ENCODE data around the gene MSH5.
"Not testable (repeated sequence)": the region's sequence is repeated elsewhere in the genome, so short reads cannot be mapped to it uniquely, and the experiment has no call there.

Gene MSH5

GRCh38 chr6:31784098-31784925 is 44.5 kb downstream of the MSH5 start:
- H3K27ac ChIP-seq (ENCODE audit: low read length) = no peak overlapping the region
- H3K4me1 ChIP-seq (ENCODE audit: control insufficient read depth in 1 of 2, insufficient read depth in 2 of 2, low read length in 2 of 2) = no peaks in the 10 kb centered on the region
- H3K9me3 ChIP-seq (ENCODE audit: control insufficient read depth in 1 of 2, low read length in 2 of 2) = no peaks in the 10 kb centered on the region
- no peak overlapping the region for H3K4me3 ChIP-seq (ENCODE audit: low read depth in 1 of 2, low read length in 2 of 2)
- H3K36me3 ChIP-seq (ENCODE audit: control insufficient read depth in 1 of 2, insufficient read depth in 2 of 2, low read length in 2 of 2) = peaks cover 32 to 62% of the 10 kb centered on the region in 2 donors
- no peaks in the 10 kb centered on the region for H3K27me3 ChIP-seq (ENCODE audit: low read depth, low read length)

GRCh38 chr6:31785475-31785874 is 45.7 kb downstream of the MSH5 start:
- Histone ChIP-seq H3K27me3 (ENCODE audit: low read depth, low read length) (no peaks in the 10 kb centered on the region), H3K27ac (ENCODE audit: low read length) (no peak overlapping the region), H3K4me1 (ENCODE audit: control insufficient read depth in 1 of 2, insufficient read depth in 2 of 2, low read length in 2 of 2) (no peaks in the 10 kb centered on the region), H3K4me3 (ENCODE audit: low read depth in 1 of 2, low read length in 2 of 2) (no peak overlapping the region), H3K36me3 (ENCODE audit: control insufficient read depth in 1 of 2, insufficient read depth in 2 of 2, low read length in 2 of 2) (peaks cover 30 to 53% of the 10 kb centered on the region in 2 donors), H3K9me3 (ENCODE audit: control insufficient read depth in 1 of 2, low read length in 2 of 2) (no peaks in the 10 kb centered on the region)

- Histone ChIP-seq H3K4me3 (ENCODE audit: low read depth in 1 of 2, low read length in 2 of 2) (no peak overlapping the region), H3K27me3 (ENCODE audit: low read depth, low read length) (no peaks in the 10 kb centered on the region), H3K27ac (ENCODE audit: low read length) (no peak overlapping the region), H3K36me3 (ENCODE audit: control insufficient read depth in 1 of 2, insufficient read depth in 2 of 2, low read length in 2 of 2) (peaks cover 7 to 30% of the 10 kb centered on the region in 2 donors), H3K9me3 (ENCODE audit: control insufficient read depth in 1 of 2, low read length in 2 of 2) (no peaks in the 10 kb centered on the region), H3K4me1 (ENCODE audit: control insufficient read depth in 1 of 2, insufficient read depth in 2 of 2, low read length in 2 of 2) (peaks cover 0 to 10% of the 10 kb centered on the region in 2 donors)
Measured at GRCh38 chr6:31791324-31792089, 51.7 kb downstream of the MSH5 start.

- H3K36me3 ChIP-seq (ENCODE audit: control insufficient read depth in 1 of 2, insufficient read depth in 2 of 2, low read length in 2 of 2) = peaks cover 7 to 30% of the 10 kb centered on the region in 2 donors
- H3K4me3 ChIP-seq (ENCODE audit: low read depth in 1 of 2, low read length in 2 of 2) = no peak overlapping the region
- no peaks in the 10 kb centered on the region for H3K27me3 ChIP-seq (ENCODE audit: low read depth, low read length)
- H3K27ac ChIP-seq (ENCODE audit: low read length) = no peak overlapping the region
- peaks cover 0 to 10% of the 10 kb centered on the region in 2 donors for H3K4me1 ChIP-seq (ENCODE audit: control insufficient read depth in 1 of 2, insufficient read depth in 2 of 2, low read length in 2 of 2)
- H3K9me3 ChIP-seq (ENCODE audit: control insufficient read depth in 1 of 2, low read length in 2 of 2) = no peaks in the 10 kb centered on the region
Measured at GRCh38 chr6:31792090-31792374, 52.2 kb downstream of the MSH5 start.

GRCh38 chr6:31792761-31793171 is 53.0 kb downstream of the MSH5 start:
- H3K36me3 ChIP-seq (ENCODE audit: control insufficient read depth in 1 of 2, insufficient read depth in 2 of 2, low read length in 2 of 2) = peaks cover 7 to 30% of the 10 kb centered on the region in 2 donors
- no peaks in the 10 kb centered on the region for H3K27me3 ChIP-seq (ENCODE audit: low read depth, low read length)
- H3K27ac ChIP-seq (ENCODE audit: low read length) = no peak overlapping the region
- no peaks in the 10 kb centered on the region for H3K9me3 ChIP-seq (ENCODE audit: control insufficient read depth in 1 of 2, low read length in 2 of 2)
- no peak overlapping the region for H3K4me3 ChIP-seq (ENCODE audit: low read depth in 1 of 2, low read length in 2 of 2)
- peaks cover 0 to 10% of the 10 kb centered on the region in 2 donors for H3K4me1 ChIP-seq (ENCODE audit: control insufficient read depth in 1 of 2, insufficient read depth in 2 of 2, low read length in 2 of 2)

- H3K27me3 ChIP-seq (ENCODE audit: low read depth, low read length); H3K4me3 ChIP-seq (ENCODE audit: low read depth in 1 of 2, low read length in 2 of 2); H3K9me3 ChIP-seq (ENCODE audit: control insufficient read depth in 1 of 2, low read length in 2 of 2); H3K4me1 ChIP-seq (ENCODE audit: control insufficient read depth in 1 of 2, insufficient read depth in 2 of 2, low read length in 2 of 2): not testable (repeated sequence)
- H3K27ac ChIP-seq (ENCODE audit: low read length) = peak overlapping the region; percentile 97
- peaks cover 7 to 25% of the 10 kb centered on the region in 2 donors for H3K36me3 ChIP-seq (ENCODE audit: control insufficient read depth in 1 of 2, insufficient read depth in 2 of 2, low read length in 2 of 2)
Measured at GRCh38 chr6:31793927-31794245, 54.1 kb downstream of the MSH5 start.

- H3K4me3 ChIP-seq (ENCODE audit: low read depth in 1 of 2, low read length in 2 of 2) = peak overlapping the region; percentile 68 to 94
- H3K9me3 ChIP-seq (ENCODE audit: control insufficient read depth in 1 of 2, low read length in 2 of 2) = no peaks in the 10 kb centered on the region
- no peaks in the 10 kb centered on the region for H3K27me3 ChIP-seq (ENCODE audit: low read depth, low read length)
- H3K27ac ChIP-seq (ENCODE audit: low read length) = peak overlapping the region; percentile 97
- peaks cover 0 to 10% of the 10 kb centered on the region in 2 donors for H3K4me1 ChIP-seq (ENCODE audit: control insufficient read depth in 1 of 2, insufficient read depth in 2 of 2, low read length in 2 of 2)
- peaks cover 5 to 23% of the 10 kb centered on the region in 2 donors for H3K36me3 ChIP-seq (ENCODE audit: control insufficient read depth in 1 of 2, insufficient read depth in 2 of 2, low read length in 2 of 2)
Measured at GRCh38 chr6:31794294-31794865, 54.6 kb downstream of the MSH5 start.

- no peaks in the 10 kb centered on the region for H3K9me3 ChIP-seq (ENCODE audit: control insufficient read depth in 1 of 2, low read length in 2 of 2)
- H3K36me3 ChIP-seq (ENCODE audit: control insufficient read depth in 1 of 2, insufficient read depth in 2 of 2, low read length in 2 of 2) = peaks cover 4 to 20% of the 10 kb centered on the region in 2 donors
- peak overlapping the region; percentile 97 for H3K27ac ChIP-seq (ENCODE audit: low read length)
- peaks cover 0 to 10% of the 10 kb centered on the region in 2 donors for H3K4me1 ChIP-seq (ENCODE audit: control insufficient read depth in 1 of 2, insufficient read depth in 2 of 2, low read length in 2 of 2)
- no peaks in the 10 kb centered on the region for H3K27me3 ChIP-seq (ENCODE audit: low read depth, low read length)
- H3K4me3 ChIP-seq (ENCODE audit: low read depth in 1 of 2, low read length in 2 of 2) = peak overlapping the region; percentile 68 to 94
Measured at GRCh38 chr6:31794866-31795615, 55.2 kb downstream of the MSH5 start.

GRCh38 chr6:31795616-31796298 is 56.0 kb downstream of the MSH5 start, which contains the start of gene VARS1:
VARS1 (minus strand) TSS chr6:31795752; CDS start chr6:31795217, 535 bp downstream.
- no peaks in the 10 kb centered on the region for H3K27me3 ChIP-seq (ENCODE audit: low read depth, low read length)
- peak within 1 kb of the TSS; percentile 97 for H3K27ac ChIP-seq (ENCODE audit: low read length)
- H3K4me3 ChIP-seq (ENCODE audit: low read depth in 1 of 2, low read length in 2 of 2) = peak within 1 kb of the TSS; percentile 68 to 94
- peaks cover 4 to 20% of the 10 kb centered on the region in 2 donors for H3K36me3 ChIP-seq (ENCODE audit: control insufficient read depth in 1 of 2, insufficient read depth in 2 of 2, low read length in 2 of 2)
- no peaks in the 10 kb centered on the region for H3K9me3 ChIP-seq (ENCODE audit: control insufficient read depth in 1 of 2, low read length in 2 of 2)
- H3K4me1 ChIP-seq (ENCODE audit: control insufficient read depth in 1 of 2, insufficient read depth in 2 of 2, low read length in 2 of 2) = peaks cover 0 to 10% of the 10 kb centered on the region in 2 donors

GRCh38 chr6:31796993-31797385 is 57.2 kb downstream of the MSH5 start:
- Histone ChIP-seq H3K4me3 (ENCODE audit: low read depth in 1 of 2, low read length in 2 of 2) (no peak overlapping the region), H3K27ac (ENCODE audit: low read length) (no peak overlapping the region), H3K9me3 (ENCODE audit: control insufficient read depth in 1 of 2, low read length in 2 of 2) (no peaks in the 10 kb centered on the region), H3K27me3 (ENCODE audit: low read depth, low read length) (no peaks in the 10 kb centered on the region), H3K36me3 (ENCODE audit: control insufficient read depth in 1 of 2, insufficient read depth in 2 of 2, low read length in 2 of 2) (peaks cover 4 to 14% of the 10 kb centered on the region in 2 donors), H3K4me1 (ENCODE audit: control insufficient read depth in 1 of 2, insufficient read depth in 2 of 2, low read length in 2 of 2) (peaks cover 0 to 10% of the 10 kb centered on the region in 2 donors)

Measured in muscle layer of duodenum (tissue), 2 donors.